ENCODE results near the gene BTBD16. TPM values are rescaled to one million over a fixed set of nuclear protein-coding genes. Genes with fewer than 3 reads are reported as not detected.

BTBD16 gene
- total RNA-seq, 1 donor from 2014 or later: not detected

GRCh38 chr10:122294511-122295450 lies 23.7 kb downstream of the BTBD16 start:
- no peak for DNase-seq (ENCODE audit: low read depth, low spot score)

DNA sequence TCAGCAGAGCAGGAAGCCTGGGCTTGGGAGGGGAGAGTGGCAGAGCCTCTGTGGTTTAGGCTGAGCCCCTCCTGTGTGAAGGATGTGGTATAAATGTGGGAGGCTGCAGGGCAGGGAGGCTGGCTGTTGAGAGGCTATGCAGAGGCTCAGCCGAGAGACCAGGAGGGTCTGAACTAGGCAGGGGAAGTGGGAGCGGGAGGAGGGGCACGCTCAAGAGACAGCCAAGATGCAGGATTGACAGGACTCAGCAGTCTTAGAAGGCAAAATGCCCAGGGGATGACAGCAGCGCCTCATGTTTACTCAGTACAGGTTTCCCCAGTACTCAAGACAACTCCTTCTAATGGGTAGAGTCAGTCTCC lies 24.3 kb downstream of the BTBD16 start:
- DNase-seq (ENCODE audit: low read depth, low spot score): no peak

GRCh38 chr10:122296363-122297120 lies 25.4 kb downstream of the BTBD16 start:
- no peak for DNase-seq (ENCODE audit: low read depth, low spot score)

DNA sequence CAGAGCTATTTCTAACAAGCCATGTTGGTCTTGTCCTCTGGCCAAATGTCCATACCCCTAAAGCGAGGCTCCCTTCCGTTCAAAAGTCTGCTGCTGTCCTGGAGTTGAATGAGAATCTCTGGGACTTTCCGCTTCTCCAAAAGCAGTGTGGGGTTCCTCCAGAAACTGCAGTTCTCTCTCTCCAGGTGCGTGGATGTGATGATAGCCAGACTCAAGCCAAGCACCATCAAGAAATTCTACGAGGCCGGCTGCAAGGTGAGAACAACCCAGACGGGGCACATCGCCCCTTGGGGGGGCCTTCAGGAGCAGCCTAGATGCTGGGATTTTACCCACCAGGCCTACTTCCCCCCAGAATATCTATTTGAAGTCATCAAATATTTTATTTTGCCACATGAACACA lies 26.5 kb downstream of the BTBD16 start:
- no peak for DNase-seq (ENCODE audit: low read depth, low spot score)

GRCh38 chr10:122298206-122298597 lies 27.1 kb downstream of the BTBD16 start:
- no peak for DNase-seq (ENCODE audit: low read depth, low spot score)

- DNase-seq (ENCODE audit: low read depth, low spot score): peak; percentile 30
These were observed 27.7 kb downstream of the BTBD16 start for GRCh38 chr10:122298598-122299301.

DNA sequence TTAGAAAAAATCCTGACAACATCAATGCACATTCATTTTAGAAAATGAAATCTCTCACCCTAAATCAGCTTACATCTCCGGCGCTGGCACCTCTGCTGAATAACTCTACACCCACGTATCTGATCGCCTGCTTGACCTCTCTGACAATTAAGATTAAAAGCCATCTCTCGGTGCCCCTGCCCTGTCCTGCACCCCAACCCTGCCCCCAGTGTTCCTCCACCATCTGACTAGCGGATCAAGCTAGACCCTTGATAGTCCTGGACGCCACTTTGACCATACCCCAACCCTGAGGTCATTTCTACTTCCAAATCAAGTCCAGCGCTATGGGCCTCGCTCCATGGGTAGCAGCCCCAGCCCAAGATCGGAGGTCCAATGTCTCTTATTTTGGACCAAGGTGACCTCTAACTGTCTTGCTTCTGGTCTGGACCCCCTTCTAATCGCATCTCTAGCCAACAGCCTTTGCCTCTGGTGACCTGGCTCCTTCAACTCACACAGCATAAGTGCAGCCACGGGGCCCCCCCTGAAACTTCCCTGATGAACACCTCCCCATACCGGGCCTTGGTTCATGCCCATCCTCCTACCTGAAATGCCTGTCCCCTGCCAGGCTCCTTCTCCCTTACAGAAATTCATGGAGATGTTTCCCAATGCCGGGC lies 28.5 kb downstream of the BTBD16 start:
- DNase-seq (ENCODE audit: low read depth, low spot score): no peak

GRCh38 chr10:122301055-122301810 lies 30.1 kb downstream of the BTBD16 start:
- DNase-seq (ENCODE audit: low read depth, low spot score): no peak

GRCh38 chr10:122301811-122302115 lies 30.7 kb downstream of the BTBD16 start:
- DNase-seq (ENCODE audit: low read depth, low spot score): no peak

GRCh38 chr10:122302315-122302714 lies 31.2 kb downstream of the BTBD16 start:
- DNase-seq (ENCODE audit: low read depth, low spot score): no peak

- no peak for DNase-seq (ENCODE audit: low read depth, low spot score)
These were observed 32.4 kb downstream of the BTBD16 start for GRCh38 chr10:122303271-122304053.

- DNase-seq (ENCODE audit: low read depth, low spot score): no peak
These were observed 33.0 kb downstream of the BTBD16 start for GRCh38 chr10:122304054-122304579.

- no peak for DNase-seq (ENCODE audit: low read depth, low spot score)
These were observed 35.2 kb downstream of the BTBD16 start for GRCh38 chr10:122306282-122306681.

- no peak for DNase-seq (ENCODE audit: low read depth, low spot score)
These were observed 35.6 kb downstream of the BTBD16 start for GRCh38 chr10:122306744-122307143.

DNA sequence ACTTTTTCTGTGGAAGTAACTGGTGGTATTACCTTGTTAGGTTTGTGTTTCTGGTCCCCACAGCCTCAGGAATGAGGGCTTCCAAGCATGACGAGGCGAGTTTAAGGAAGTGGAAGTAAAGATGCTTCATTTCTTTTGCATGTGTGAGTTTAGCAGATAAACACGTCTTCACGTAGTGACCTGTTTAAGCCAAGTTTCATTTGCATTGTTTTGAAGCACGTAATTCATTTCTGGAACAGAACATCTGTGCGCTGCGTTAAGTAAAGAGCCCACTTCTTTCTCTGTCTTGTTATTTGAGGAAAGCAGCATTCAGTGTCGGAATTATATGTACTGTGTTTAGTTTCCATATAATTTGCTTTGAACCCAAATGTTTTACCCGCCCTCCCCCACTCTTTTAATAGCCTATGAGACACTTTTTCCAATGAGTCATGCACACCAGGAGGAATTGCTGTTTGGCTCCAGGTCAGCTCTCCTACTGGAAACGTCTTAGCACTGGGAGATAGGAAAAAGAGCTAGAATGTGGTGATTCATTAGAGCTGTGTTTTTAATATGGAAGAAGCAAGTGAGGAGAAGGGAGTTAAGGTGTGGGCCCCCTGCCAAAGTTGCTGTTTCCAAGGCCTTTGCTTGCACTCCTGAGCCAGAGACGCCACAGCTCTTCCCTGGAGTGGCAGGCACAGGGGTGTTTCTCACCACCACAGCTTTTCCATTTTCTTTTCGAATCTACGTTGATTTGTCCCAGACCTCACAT lies 36.7 kb downstream of the BTBD16 start:
- DNase-seq (ENCODE audit: low read depth, low spot score): peak; percentile 98

DNA sequence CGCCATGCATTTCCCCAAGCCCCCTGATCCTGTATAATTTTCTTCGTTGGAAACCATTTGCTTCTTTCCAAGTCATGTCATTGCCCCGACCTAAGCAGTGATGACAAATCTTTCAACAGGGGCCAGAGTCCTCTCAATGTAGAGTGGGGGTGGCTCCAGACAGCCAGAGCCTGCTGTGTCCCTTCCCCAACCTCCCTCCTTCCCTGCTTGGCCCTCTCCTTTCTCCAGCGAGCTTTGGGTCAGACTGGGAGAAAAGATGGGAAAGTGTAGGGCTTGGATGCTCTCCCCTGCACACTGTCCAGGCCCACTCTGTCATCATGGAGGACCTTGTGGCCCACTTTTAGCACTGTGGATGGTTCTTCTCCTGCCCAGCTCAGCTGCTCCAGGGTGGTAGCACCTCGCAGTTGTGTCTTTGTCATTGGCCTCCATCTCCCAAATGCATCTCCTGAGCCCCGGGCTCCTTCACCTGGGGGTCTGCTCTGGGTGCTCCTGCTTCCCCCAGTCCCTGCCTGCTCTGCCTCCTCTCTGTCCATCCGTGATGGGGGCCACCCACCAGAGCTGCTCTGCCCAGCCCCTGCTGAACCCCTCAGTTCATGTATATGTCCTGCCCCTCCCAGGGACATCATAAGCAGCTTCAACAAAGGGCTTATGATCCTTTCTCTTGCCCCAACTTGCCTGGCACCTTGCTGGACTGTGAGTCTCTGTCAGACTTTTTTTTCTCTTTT lies 37.5 kb downstream of the BTBD16 start:
- DNase-seq (ENCODE audit: low read depth, low spot score): no peak

- peak; percentile 93 for DNase-seq (ENCODE audit: low read depth, low spot score)
These were observed 39.4 kb downstream of the BTBD16 start for GRCh38 chr10:122310311-122311050.

DNA sequence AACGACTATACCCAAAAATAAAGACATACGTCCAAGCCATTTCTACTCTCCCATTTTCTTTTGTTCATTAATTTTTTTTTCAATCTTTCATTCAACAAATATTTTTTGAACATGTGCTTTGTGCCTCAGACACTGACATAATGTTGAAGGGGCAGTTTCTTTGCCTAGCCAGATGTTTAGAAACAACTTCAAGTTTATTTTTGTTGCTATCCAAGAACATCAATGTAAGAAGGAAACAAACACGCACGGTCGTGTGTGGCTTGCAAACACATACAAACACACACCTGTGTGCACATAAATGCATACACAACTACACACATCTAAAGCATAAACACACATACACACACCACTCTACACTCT lies 39.9 kb downstream of the BTBD16 start:
- DNase-seq (ENCODE audit: low read depth, low spot score): no peak

Data from pulmonary artery endothelial cell (primary cell).